ENCODE results near the gene C6orf120.

Gene C6orf120

DNA sequence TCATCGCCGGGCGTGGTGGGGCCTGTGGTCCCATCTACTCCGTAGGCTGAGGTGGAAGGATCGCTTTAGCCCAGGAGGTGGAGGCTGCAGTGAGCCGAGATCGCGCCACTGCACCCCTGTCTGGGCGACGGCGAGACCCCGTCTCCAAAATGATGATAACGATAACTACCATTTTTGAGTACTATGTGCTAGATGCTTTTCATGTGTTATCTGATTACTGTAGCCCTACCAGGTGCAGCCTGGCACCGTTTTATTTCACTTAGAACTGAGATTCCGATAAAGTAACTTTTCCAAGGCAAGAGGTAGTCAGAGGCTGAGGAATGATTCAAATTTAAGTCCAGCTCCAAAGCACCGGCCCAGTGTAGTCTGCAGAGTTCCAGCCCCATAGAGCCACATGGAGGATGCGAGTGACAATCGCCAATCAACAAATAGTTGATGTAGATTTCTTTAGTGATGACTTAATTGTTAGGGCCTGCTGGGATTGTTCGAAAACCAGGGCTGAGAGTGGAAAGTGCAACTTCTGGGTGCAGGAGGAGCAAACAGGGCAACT lies 50.2 kb downstream of the C6orf120 start:
- no peak for DNase-seq (ENCODE audit: extremely low read depth, low read depth)
- TF ChIP-seq, protein P1, sequence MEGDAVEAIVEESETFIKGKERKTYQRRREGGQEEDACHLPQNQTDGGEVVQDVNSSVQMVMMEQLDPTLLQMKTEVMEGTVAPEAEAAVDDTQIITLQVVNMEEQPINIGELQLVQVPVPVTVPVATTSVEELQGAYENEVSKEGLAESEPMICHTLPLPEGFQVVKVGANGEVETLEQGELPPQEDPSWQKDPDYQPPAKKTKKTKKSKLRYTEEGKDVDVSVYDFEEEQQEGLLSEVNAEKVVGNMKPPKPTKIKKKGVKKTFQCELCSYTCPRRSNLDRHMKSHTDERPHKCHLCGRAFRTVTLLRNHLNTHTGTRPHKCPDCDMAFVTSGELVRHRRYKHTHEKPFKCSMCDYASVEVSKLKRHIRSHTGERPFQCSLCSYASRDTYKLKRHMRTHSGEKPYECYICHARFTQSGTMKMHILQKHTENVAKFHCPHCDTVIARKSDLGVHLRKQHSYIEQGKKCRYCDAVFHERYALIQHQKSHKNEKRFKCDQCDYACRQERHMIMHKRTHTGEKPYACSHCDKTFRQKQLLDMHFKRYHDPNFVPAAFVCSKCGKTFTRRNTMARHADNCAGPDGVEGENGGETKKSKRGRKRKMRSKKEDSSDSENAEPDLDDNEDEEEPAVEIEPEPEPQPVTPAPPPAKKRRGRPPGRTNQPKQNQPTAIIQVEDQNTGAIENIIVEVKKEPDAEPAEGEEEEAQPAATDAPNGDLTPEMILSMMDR (IDR thresholded peaks at IDR 0.05; ENCODE audit: low read depth, low read length) = no peak
